Stomach smooth muscle (tissue), 2 donors: ENCODE data around the gene SPN.
"Not testable (repeated sequence)": the region's sequence is repeated elsewhere in the genome, so short reads cannot be mapped to it uniquely, and the experiment has no call there.

Experiments
- H3K27ac ChIP-seq: one replicate; pipeline ENCODE4 v1.7.0; 2013; ENCODE audit warnings: mild to moderate bottlenecking, low read length, inconsistent platforms
- H3K27me3 ChIP-seq, 2 donors: one replicate each; pipeline ENCODE4 v1.7.0; 2013; ENCODE audit warnings: low read length in 2 of 2; ENCODE audit not compliant: insufficient read depth in 2 of 2, control insufficient read depth in 1 of 2
- H3K36me3 ChIP-seq, 2 donors: one replicate each; pipeline ENCODE4 v1.7.0; 2013; ENCODE audit warnings: low read length in 2 of 2; ENCODE audit not compliant: control insufficient read depth in 2 of 2, insufficient read depth in 2 of 2
- H3K4me1 ChIP-seq: one replicate; pipeline ENCODE4 v1.7.0; 2013; ENCODE audit warnings: low read length; ENCODE audit not compliant: control insufficient read depth, insufficient read depth
- H3K4me3 ChIP-seq, 2 donors: one replicate each; pipeline ENCODE4 v1.7.0; 2013; ENCODE audit warnings: low read length in 2 of 2
- H3K9ac ChIP-seq, 2 donors: one replicate each; pipeline ENCODE4 v1.7.0; 2013; ENCODE audit warnings: low read length in 2 of 2, mild to moderate bottlenecking in 1 of 2
- H3K9me3 ChIP-seq, 2 donors: one replicate each; pipeline ENCODE4 v1.7.0; 2013; ENCODE audit warnings: low read length in 2 of 2; ENCODE audit not compliant: control insufficient read depth in 2 of 2
- donor health status: healthy.
- donor health status: Pancreatic carcinoma.

The SPN gene

DNA sequence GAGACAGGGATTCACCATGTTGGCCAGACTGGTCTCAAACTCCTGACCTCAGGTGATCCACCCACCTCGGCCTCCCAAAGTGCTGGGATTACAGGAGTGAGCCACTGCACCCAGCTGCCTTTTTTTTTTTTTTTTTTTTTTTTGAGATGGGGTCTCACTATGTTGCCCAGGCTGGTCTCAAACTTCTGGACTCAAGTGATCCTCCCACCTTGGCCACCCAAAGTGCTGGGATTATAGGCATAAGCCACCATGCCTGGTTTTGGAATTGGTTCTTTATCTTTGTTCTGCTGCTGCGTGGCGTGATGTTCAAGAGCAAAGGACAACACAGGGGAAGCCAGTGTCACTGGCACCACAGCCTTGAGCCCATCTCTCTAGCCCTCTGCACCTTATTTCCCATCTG lies 32.6 kb downstream of the SPN start:
- H3K4me1 ChIP-seq, H3K9ac ChIP-seq, H3K9me3 ChIP-seq, H3K27ac ChIP-seq, H3K4me3 ChIP-seq, H3K27me3 ChIP-seq, H3K36me3 ChIP-seq: not testable (repeated sequence)

DNA sequence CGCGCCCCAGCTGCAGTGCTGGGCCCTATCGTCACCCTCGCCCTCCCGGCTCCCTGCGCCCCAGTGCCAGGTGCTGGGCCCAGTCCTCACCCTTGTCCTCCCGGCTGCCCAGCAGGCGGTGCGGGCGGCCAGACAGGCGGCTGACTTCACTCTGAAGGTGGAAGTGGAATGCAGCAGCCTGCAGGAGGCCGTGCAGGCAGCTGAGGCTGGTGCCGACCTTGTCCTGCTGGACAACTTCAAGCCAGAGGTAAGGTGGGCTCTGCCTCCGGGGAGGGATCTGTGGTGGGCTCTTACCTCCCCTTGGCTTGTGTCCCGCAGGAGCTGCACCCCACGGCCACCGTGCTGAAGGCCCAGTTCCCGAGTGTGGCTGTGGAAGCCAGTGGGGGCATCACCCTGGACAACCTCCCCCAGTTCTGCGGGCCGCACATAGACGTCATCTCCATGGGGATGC lies 33.9 kb downstream of the SPN start:
- Histone ChIP-seq H3K4me3 (no peak overlapping the region), H3K27me3 (no peaks in the 10 kb centered on the region), H3K27ac (no peak overlapping the region), H3K9ac (no peak overlapping the region), H3K4me1 (peaks cover 3% of the 10 kb centered on the region), H3K9me3 (no peaks in the 10 kb centered on the region), H3K36me3 (no peaks in the 10 kb centered on the region)

GRCh38 chr16:29697391-29697790 lies 34.3 kb downstream of the SPN start:
- H3K27me3 ChIP-seq, result no peaks in the 10 kb centered on the region
- H3K27ac ChIP-seq, result no peak overlapping the region
- H3K36me3 ChIP-seq, result no peaks in the 10 kb centered on the region
- H3K4me3 ChIP-seq, result no peak overlapping the region
- H3K4me1 ChIP-seq, result peaks cover 3% of the 10 kb centered on the region
- H3K9ac ChIP-seq, result no peak overlapping the region
- no peaks in the 10 kb centered on the region for H3K9me3 ChIP-seq

- Histone ChIP-seq H3K27ac (no peak overlapping the region), H3K4me1 (peaks cover 3% of the 10 kb centered on the region), H3K4me3 (no peak overlapping the region), H3K9ac (no peak overlapping the region), H3K27me3 (no peaks in the 10 kb centered on the region), H3K36me3 (no peaks in the 10 kb centered on the region), H3K9me3 (no peaks in the 10 kb centered on the region)
Measured at GRCh38 chr16:29698042-29698441, 35.0 kb downstream of the SPN start.

GRCh38 chr16:29698484-29699323 lies 35.7 kb downstream of the SPN start:
- peaks cover 3% of the 10 kb centered on the region for H3K4me1 ChIP-seq
- no peaks in the 10 kb centered on the region for H3K9me3 ChIP-seq
- no peak overlapping the region for H3K4me3 ChIP-seq
- H3K27ac ChIP-seq, result no peak overlapping the region
- H3K9ac ChIP-seq, result no peak overlapping the region
- no peaks in the 10 kb centered on the region for H3K36me3 ChIP-seq
- H3K27me3 ChIP-seq, result no peaks in the 10 kb centered on the region

- Histone ChIP-seq H3K4me3 (no peak overlapping the region), H3K27ac (no peak overlapping the region), H3K36me3 (no peaks in the 10 kb centered on the region), H3K4me1 (peaks cover 3% of the 10 kb centered on the region), H3K27me3 (no peaks in the 10 kb centered on the region), H3K9me3 (no peaks in the 10 kb centered on the region), H3K9ac (no peak overlapping the region)
Measured at GRCh38 chr16:29699324-29700219, 36.5 kb downstream of the SPN start.

- Histone ChIP-seq H3K4me3 (peak overlapping the region in 1 of 2 donors; percentile 8), H3K27ac (no peak overlapping the region), H3K9ac (no peak overlapping the region), H3K4me1 (peaks cover 3% of the 10 kb centered on the region), H3K27me3 (no peaks in the 10 kb centered on the region), H3K9me3 (no peaks in the 10 kb centered on the region), H3K36me3 (no peaks in the 10 kb centered on the region)
Measured at GRCh38 chr16:29700253-29700987, 37.4 kb downstream of the SPN start.

GRCh38 chr16:29701214-29701555 lies 38.1 kb downstream of the SPN start:
- Histone ChIP-seq H3K9me3 (no peaks in the 10 kb centered on the region), H3K27me3 (no peaks in the 10 kb centered on the region), H3K4me3 (no peak overlapping the region), H3K36me3 (no peaks in the 10 kb centered on the region), H3K9ac (no peak overlapping the region), H3K27ac (no peak overlapping the region), H3K4me1 (peaks cover 3% of the 10 kb centered on the region)

DNA sequence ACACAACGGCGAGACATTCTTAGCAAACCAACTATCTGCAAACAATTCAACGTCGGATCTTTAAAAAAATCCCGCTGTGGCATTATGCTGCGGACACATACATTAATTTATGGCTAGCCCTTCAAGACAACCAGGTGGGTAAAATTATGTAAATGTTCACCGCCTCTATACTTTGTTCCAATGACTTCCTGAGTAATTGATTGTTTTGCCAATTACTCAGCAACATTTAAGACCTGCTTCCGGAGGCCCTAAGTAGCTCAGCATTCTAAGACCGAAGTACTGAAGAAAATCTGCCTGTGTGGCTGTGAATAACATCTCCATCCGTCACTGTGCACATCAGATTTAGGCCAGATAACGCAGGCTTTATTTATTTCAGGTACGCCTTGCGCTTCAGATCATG lies 39.2 kb downstream of the SPN start:
- Histone ChIP-seq H3K9ac (no peak overlapping the region), H3K9me3 (no peaks in the 10 kb centered on the region), H3K27ac (no peak overlapping the region), H3K27me3 (no peaks in the 10 kb centered on the region), H3K4me1 (peaks cover 3% of the 10 kb centered on the region), H3K4me3 (no peak overlapping the region), H3K36me3 (no peaks in the 10 kb centered on the region)

DNA sequence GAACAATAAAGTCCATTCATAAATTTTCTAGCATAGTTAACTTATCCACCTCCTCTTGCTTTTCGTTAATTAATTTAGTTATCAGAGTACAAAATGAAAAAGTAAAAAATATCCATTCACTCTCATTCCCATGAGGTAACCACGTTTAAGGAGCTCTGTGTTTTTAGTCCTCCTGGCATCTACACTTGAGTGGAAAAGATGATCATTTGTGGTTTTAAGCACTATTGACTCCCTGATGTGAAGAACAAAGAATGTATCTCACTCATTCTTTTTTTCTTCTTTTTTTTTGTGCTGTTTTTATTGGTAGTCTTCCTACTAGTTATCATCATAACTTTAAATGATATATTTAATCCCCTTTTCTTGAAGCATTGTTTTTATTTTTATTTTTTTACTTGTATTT lies 42.0 kb downstream of the SPN start:
- Histone ChIP-seq H3K36me3 (no peaks in the 10 kb centered on the region), H3K9me3 (no peaks in the 10 kb centered on the region), H3K4me1 (peaks cover 3% of the 10 kb centered on the region), H3K27ac (no peak overlapping the region), H3K4me3 (no peak overlapping the region), H3K27me3 (no peaks in the 10 kb centered on the region), H3K9ac (no peak overlapping the region)
